HepG2 (cell line): Measurements from ENCODE around the gene INHBE. TPM values are rescaled to one million over a fixed set of nuclear protein-coding genes. Genes with fewer than 3 reads are reported as not detected.

Experiments used
- CBX5 ChIP-seq: sonication (generic); formaldehyde crosslinking; IDR thresholded peaks from 2 replicates; pipeline ENCODE4 v1.4.0; 2020; ENCODE audit warnings: missing genetic modification reagents, borderline replicate concordance
- GFI1 ChIP-seq: sonication (generic); formaldehyde crosslinking; IDR thresholded peaks from 2 replicates; pipeline ENCODE4 v1.5.0; 2020; ENCODE audit warnings: missing genetic modification reagents, mild to moderate bottlenecking, borderline replicate concordance
- HIVEP1 ChIP-seq: sonication (generic); formaldehyde crosslinking; IDR thresholded peaks from 2 replicates; pipeline ENCODE4 v1.4.0; 2020; ENCODE audit warnings: mild to moderate bottlenecking, missing genetic modification reagents
- MIER2 ChIP-seq: IDR thresholded peaks from 2 replicates; pipeline ENCODE4 v1.6.1; 2016; ENCODE audit warnings: missing biosample characterization, missing genetic modification reagents
- MXD4 ChIP-seq: IDR thresholded peaks from 2 replicates; pipeline ENCODE4 v1.6.1; 2016; ENCODE audit warnings: mild to moderate bottlenecking, missing biosample characterization, missing genetic modification reagents
- PCBP2 ChIP-seq: fragments of 200-400 bp; formaldehyde crosslinking; optimal IDR thresholded peaks from 2 replicates; pipeline ENCODE3; 2018; ENCODE audit warnings: low read length, low read depth; ENCODE audit not compliant: poor library complexity, severe bottlenecking
- RBM22 ChIP-seq: fragments of 200-400 bp; formaldehyde crosslinking; optimal IDR thresholded peaks from 2 replicates; pipeline ENCODE3; 2017; ENCODE audit warnings: mild to moderate bottlenecking, low read length, moderate library complexity
- RCOR2 ChIP-seq: IDR thresholded peaks from 2 replicates; pipeline ENCODE4 v1.6.1; 2016; ENCODE audit warnings: missing biosample characterization, missing genetic modification reagents
- RFXANK ChIP-seq: IDR thresholded peaks from 2 replicates; pipeline ENCODE4 v1.6.1; 2016
- TCF7 ChIP-seq: sonication (generic); IDR thresholded peaks from 2 replicates; pipeline ENCODE4 v1.6.1; 2016; ENCODE audit warnings: antibody characterized with exemption, low read depth
- ZBTB10 ChIP-seq: sonication (generic); formaldehyde crosslinking; IDR thresholded peaks from 2 replicates; pipeline ENCODE4 v1.4.0; 2020; ENCODE audit warnings: missing genetic modification reagents, borderline replicate concordance
- ZGPAT ChIP-seq: IDR thresholded peaks from 2 replicates; pipeline ENCODE4 v1.6.1; 2016; ENCODE audit warnings: mild to moderate bottlenecking
- ZNF12 ChIP-seq: sonication (generic); formaldehyde crosslinking; IDR thresholded peaks from 2 replicates; pipeline ENCODE4 v1.5.0; 2020; ENCODE audit warnings: missing genetic modification reagents
- ZNF776 ChIP-seq: sonication (generic); formaldehyde crosslinking; IDR thresholded peaks from 2 replicates; pipeline ENCODE4 v1.4.0; 2020; ENCODE audit warnings: mild to moderate bottlenecking, missing genetic modification reagents
- ZNF883 ChIP-seq: sonication (generic); formaldehyde crosslinking; IDR thresholded peaks from 2 replicates; pipeline ENCODE4 v1.5.1; 2020; ENCODE audit warnings: mild to moderate bottlenecking, missing genetic modification reagents; ENCODE audit errors: not compliant biosample characterization
- polyA plus RNA-seq, 8 experiments: library from polyadenylated mRNA; depleted of rRNA in 3 of 8; stranded (reverse) in 7 of 8; unstranded in 1 of 8; fragments of >200 nt; fragmentation: Illumina TruSeq in 4 of 8; extraction: Trizol in 4 of 8; gene quantifications; 2 replicates each; pipeline versions ENCODE4 v1.2.1 to v1.2.3, GENCODE V29; 2011 to 2016; ENCODE audit warnings: low read depth in 4 of 8, missing spikeins in 1 of 8, mixed read lengths in 1 of 8; ENCODE audit not compliant: insufficient read depth in 1 of 8
- total RNA-seq, 5 experiments: library from RNA; depleted of rRNA; stranded (reverse); fragments of >200 nt; fragmentation: Illumina TruSeq; extraction: Trizol; gene quantifications; 2 replicates each; pipeline ENCODE4 v1.2.3, GENCODE V29; 2016; ENCODE audit warnings: low read depth in 1 of 5
- TF ChIP-seq, protein P1 (sequence below): sonication (generic); formaldehyde crosslinking; IDR thresholded peaks from 2 replicates; pipeline ENCODE4 v1.4.0; 2020; ENCODE audit warnings: missing genetic modification reagents
- TF ChIP-seq, protein P2 (sequence below): IDR thresholded peaks from 2 replicates; pipeline ENCODE4 v1.6.1; 2016

INHBE gene
- total and polyA plus RNA-seq, 2 of the 13 experiments (the other 11 are each of a cell fraction or from before 2014, with no cell fraction given): 17.0 to 32.0 TPM

GRCh38 chr12:57430931-57431566, 24.1 kb upstream of the INHBE start, which contains the start of gene R3HDM2 (continued):
- TF ChIP-seq GFI1 (CRISPR knock-in tag) (peak; percentile 34; the same call in 1 of the 2 replicates), ZGPAT (CRISPR knock-in tag) (peak; percentile 86), RFXANK (CRISPR knock-in tag) (0 out of 2 replicates have a peak, but pooled peaks have one; percentile 49), RBM22 (no peak), MIER2 (no peak; the same call in 1 of the 2 replicates), ZBTB10 (CRISPR knock-in tag) (peak; percentile 49; the same call in 1 of the 2 replicates), ZNF883 (CRISPR knock-in tag) (no peak), CBX5 (CRISPR knock-in tag) (peak; percentile 39; the same call in 1 of the 2 replicates), TCF7 (no peak), RCOR2 (CRISPR knock-in tag) (no peak), ZNF776 (CRISPR knock-in tag) (peak; percentile 77; the same call in 1 of the 2 replicates), HIVEP1 (CRISPR knock-in tag) (peak; percentile 81; the same call in 1 of the 2 replicates), MXD4 (CRISPR knock-in tag) (peak; percentile 75), ZNF12 (CRISPR knock-in tag) (peak; percentile 23; the same call in 1 of the 2 replicates), PCBP2 (peak; percentile 79)
- TF ChIP-seq, protein P1, sequence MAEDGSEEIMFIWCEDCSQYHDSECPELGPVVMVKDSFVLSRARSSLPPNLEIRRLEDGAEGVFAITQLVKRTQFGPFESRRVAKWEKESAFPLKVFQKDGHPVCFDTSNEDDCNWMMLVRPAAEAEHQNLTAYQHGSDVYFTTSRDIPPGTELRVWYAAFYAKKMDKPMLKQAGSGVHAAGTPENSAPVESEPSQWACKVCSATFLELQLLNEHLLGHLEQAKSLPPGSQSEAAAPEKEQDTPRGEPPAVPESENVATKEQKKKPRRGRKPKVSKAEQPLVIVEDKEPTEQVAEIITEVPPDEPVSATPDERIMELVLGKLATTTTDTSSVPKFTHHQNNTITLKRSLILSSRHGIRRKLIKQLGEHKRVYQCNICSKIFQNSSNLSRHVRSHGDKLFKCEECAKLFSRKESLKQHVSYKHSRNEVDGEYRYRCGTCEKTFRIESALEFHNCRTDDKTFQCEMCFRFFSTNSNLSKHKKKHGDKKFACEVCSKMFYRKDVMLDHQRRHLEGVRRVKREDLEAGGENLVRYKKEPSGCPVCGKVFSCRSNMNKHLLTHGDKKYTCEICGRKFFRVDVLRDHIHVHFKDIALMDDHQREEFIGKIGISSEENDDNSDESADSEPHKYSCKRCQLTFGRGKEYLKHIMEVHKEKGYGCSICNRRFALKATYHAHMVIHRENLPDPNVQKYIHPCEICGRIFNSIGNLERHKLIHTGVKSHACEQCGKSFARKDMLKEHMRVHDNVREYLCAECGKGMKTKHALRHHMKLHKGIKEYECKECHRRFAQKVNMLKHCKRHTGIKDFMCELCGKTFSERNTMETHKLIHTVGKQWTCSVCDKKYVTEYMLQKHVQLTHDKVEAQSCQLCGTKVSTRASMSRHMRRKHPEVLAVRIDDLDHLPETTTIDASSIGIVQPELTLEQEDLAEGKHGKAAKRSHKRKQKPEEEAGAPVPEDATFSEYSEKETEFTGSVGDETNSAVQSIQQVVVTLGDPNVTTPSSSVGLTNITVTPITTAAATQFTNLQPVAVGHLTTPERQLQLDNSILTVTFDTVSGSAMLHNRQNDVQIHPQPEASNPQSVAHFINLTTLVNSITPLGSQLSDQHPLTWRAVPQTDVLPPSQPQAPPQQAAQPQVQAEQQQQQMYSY (CRISPR knock-in tag): no peak; the same call in 1 of the 2 replicates
- TF ChIP-seq, protein P2, sequence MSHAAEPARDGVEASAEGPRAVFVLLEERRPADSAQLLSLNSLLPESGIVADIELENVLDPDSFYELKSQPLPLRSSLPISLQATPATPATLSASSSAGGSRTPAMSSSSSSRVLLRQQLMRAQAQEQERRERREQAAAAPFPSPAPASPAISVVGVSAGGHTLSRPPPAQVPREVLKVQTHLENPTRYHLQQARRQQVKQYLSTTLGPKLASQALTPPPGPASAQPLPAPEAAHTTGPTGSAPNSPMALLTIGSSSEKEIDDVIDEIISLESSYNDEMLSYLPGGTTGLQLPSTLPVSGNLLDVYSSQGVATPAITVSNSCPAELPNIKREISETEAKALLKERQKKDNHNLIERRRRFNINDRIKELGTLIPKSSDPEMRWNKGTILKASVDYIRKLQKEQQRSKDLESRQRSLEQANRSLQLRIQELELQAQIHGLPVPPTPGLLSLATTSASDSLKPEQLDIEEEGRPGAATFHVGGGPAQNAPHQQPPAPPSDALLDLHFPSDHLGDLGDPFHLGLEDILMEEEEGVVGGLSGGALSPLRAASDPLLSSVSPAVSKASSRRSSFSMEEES (CRISPR knock-in tag): peak; percentile 74; the same call in 1 of the 2 replicates
